Activated CD4-positive, alpha-beta T cell treated with anti-CD3 and anti-CD28 coated beads, Interleukin-2, amount 50 U/mL, for 1 hour (primary cell): ENCODE results near the gene ENTPD5.

ENCODE experiments used
- DNase-seq: peaks from one replicate; pipeline ENCODE4 v3.0.0-alpha.2; 2020

Gene ENTPD5, protein sequence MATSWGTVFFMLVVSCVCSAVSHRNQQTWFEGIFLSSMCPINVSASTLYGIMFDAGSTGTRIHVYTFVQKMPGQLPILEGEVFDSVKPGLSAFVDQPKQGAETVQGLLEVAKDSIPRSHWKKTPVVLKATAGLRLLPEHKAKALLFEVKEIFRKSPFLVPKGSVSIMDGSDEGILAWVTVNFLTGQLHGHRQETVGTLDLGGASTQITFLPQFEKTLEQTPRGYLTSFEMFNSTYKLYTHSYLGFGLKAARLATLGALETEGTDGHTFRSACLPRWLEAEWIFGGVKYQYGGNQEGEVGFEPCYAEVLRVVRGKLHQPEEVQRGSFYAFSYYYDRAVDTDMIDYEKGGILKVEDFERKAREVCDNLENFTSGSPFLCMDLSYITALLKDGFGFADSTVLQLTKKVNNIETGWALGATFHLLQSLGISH

DNA sequence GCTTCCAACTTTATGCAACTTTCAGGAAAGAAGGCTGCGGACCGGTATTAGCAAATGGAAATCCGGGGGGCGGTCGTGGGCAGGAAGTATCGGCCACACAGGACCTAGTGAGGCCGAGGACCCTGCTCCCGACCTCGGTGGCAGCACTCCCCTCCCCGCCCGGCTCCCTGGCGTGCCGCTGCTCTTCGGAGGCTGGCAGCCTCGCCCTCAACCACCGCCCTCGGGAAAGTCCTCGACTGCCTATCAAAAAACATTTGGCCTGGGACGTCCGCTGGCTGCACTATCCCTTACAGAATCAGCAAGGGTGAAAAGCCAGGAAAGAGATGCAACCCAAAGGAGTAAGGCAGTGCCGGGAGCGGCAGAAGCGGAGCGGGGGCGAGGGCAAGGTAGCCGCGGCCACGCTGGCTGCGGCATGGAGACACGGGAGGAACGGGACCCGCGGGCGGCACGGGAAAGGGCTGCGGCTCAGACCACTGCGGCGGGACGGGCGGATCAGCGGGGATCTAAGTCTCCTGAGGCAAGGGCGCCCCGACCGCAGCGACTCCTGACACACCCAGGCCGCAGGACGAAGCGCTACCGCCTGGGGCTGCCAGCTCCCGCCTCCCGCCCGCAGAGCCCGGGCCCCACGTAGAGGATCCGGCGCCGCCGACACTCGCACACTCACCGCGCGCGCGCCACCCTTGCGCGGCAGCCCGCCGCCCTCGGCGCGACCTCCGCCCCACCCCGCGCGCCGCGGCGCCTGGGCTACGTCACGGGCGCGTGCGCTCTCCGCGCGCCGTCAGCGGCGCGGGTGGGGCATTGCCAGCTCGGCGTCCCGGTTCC lies at the start of gene ENTPD5, which contains the start of gene BBOF1:
Gene ENTPD5, minus strand, starts transcription at position 703 of the 822 bp plus-strand sequence. CDS start 31,186 bp downstream, outside the sequence.
Gene BBOF1, plus strand, starts transcription at position 764 of the 822 bp plus-strand sequence. CDS start 130 bp downstream, outside the sequence.
- peak; percentile 85 for DNase-seq

DNA sequence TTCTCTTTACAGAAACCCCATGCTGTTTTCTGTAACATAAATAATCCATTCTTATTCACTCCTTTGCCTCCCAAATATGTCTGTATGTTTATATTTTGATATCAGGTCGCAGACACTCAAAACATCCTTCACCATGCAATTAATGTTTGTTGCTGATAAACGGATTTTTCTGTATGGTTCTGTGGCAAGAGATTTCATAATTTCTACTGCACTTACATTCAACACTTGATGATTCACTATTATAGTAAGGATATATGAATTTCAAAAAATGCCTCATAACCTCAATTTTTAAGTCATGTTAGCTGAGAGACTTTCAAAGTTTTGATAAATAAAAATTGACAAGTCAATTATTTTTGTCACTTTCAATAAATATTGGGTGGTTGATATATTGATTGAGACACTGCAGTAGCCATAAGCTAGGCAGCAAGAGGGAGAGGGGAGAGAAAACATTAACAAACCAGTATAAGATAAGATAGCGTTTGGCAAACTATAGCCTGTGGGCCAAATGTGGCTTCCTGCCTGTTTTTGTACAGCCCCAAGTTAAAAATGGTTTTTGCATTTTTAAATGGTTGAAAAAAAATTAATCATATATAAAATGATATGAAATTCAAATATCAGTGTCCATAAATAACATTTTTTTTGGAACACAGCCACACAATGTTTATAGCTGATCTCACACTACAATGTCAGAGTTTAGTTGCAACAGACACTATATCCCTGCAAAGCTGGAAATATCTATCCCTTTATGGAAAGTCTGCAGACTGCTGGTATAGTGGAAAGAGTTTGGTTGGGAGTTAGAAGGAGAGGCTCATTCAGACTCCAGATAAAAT lies 46.9 kb upstream of the ENTPD5 start:
- no peak for DNase-seq

- no peak for DNase-seq
These were observed 45.8 kb upstream of the ENTPD5 start for GRCh38 chr14:74064883-74065282.

DNA sequence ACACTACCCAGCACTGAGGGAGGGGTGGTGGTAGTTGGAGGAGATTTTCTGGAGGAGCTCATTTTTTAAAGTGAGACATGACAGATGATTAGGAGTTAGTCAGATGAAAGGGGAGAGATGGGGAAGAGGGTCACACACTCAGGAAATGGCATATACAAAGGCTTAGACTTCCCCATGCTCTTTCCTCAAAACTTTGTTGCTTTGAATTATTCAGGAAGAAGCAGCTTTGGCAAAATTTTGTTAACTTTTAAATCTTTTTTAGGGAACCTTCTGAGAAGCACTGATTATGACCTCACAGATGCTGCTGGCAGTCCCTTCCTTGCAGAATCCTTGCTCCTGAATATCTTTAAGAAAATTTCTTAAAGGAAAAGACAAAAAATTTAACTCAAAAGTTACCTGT lies 45.3 kb upstream of the ENTPD5 start:
- DNase-seq = no peak

GRCh38 chr14:74062809-74063150 lies 43.7 kb upstream of the ENTPD5 start:
- DNase-seq = no peak

GRCh38 chr14:74049876-74050495 lies 30.9 kb upstream of the ENTPD5 start:
- DNase-seq = no peak

- no peak for DNase-seq
These were observed 29.2 kb upstream of the ENTPD5 start for GRCh38 chr14:74048281-74048680.

- no peak for DNase-seq
These were observed 26.4 kb upstream of the ENTPD5 start for GRCh38 chr14:74045522-74045921.

GRCh38 chr14:74042296-74042695 lies 23.2 kb upstream of the ENTPD5 start:
- DNase-seq = no peak

DNA sequence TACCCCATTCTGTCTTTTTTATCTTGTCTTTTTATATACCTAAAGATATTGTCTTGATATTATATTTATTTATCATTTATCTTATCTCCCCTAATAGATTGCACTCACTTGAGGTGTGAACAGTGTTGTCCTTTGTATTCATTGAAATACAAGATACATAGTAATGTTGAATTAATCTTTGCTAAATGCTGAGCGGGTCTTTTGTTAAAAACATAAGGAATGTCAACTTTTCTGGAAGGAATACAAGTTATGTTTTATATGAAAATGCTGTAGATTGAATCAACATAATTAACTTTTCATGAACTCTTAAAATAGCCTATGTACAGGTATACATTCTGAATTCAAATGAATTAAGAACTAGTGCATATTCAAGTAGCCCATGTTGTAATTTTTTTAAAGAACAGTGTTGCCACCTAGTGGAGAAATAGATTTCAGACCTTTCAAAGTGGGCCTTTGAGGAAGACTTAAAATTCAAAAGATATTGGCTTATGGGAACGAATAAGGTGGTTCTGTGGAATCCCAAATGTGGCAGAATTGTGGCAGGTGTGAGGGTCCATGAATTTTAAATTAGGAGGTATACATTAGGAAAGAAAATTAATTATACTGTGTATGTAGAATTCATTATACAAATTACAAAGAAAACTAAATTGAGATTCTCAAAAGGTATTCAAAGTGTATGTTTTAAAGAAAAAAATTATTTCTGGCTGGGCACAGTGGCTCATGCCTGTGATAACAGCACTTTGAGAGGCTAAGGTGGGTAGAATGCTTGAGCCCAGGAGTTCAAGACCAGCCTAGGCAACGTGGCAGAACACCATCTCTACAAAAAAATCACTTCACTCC lies 19.2 kb upstream of the ENTPD5 start:
- DNase-seq = no peak

- DNase-seq = no peak
These were observed 16.5 kb upstream of the ENTPD5 start for GRCh38 chr14:74035556-74035955.

GRCh38 chr14:74034572-74034971 lies 15.5 kb upstream of the ENTPD5 start:
- DNase-seq = no peak

DNA sequence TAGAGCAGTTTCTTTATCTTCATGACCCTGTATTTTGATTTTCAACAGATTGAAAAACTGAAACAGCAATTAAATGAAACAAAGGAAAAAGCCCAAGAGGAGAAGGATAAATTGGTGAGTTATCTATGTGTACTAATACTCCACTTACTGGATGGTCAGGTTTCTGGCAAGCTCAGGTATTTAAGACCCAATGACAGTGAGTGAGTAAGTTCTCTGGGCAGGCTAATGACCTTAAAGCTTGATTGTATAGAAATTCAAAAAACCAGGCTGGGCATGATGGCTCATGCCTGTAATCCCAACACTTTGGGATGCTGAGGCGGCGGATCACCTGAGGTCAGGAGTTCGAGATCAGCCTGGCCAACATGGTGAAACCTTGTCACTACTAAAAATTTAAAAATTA lies 10.0 kb upstream of the ENTPD5 start:
- DNase-seq = no peak

- DNase-seq = no peak
These were observed 3.3 kb upstream of the ENTPD5 start for GRCh38 chr14:74022346-74022745.

GRCh38 chr14:74019408-74020137 lies 485 bp upstream of the ENTPD5 start:
- DNase-seq = no peak

DNA sequence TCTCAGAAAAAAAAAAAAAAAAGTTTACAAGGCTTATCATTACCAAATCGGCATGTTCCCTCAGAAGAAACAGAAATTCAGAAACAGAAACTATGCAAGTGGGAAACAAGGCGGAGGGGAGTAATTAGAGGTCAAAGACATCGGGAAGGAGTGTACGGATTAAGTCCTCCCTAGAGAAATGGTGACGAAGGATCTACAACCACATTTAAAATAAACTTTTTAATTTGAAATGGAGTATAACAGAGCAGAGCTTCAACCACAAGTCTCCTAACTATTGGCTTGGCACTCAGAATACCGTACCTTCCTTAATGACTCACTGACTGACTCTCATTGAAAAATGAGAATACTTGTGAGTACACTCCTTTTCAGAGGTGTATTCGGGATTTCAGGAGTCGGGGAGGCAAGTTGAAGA lies 908 bp downstream of the ENTPD5 start:
- no peak for DNase-seq

DNA sequence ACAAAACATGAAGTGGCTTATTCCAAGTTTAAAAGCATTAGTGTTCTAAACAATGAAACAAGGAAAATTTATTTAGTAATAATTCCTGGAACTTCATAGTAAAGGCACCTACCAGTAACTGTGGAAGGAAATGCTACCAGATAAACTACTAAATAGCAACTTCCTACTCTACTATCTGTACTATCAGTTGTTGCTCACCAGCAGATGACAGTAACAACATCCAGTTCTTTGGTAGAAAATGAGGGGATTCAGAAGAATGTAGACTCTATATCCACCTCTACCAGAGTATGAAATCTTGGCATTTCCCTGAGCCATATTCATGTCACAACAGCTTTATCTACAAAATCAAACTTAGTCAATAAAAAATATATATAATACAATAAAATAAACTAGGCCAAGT lies 3.1 kb downstream of the ENTPD5 start:
- DNase-seq = no peak

GRCh38 chr14:74015176-74015575 lies 3.9 kb downstream of the ENTPD5 start:
- no peak for DNase-seq

- no peak for DNase-seq
These were observed 4.8 kb downstream of the ENTPD5 start for GRCh38 chr14:74014299-74014698.

GRCh38 chr14:74008843-74009499 lies 10.1 kb downstream of the ENTPD5 start:
- no peak for DNase-seq
